SH-SY5Y (cell line): ENCODE data around the gene ACTG2.

Source experiments
- GATA2 ChIP-seq: IDR thresholded peaks from 2 replicates; pipeline ENCODE4 v1.6.1; 2011; ENCODE audit warnings: mild to moderate bottlenecking, low read depth, low read length
- GATA3 ChIP-seq: IDR thresholded peaks from 2 replicates; pipeline ENCODE4 v1.6.1; 2011; ENCODE audit warnings: low read depth, mild to moderate bottlenecking, low read length, moderate library complexity

GRCh38 chr2:73930386-73930785, 37.6 kb downstream of the ACTG2 start:
- TF ChIP-seq GATA2 = no peak
- no peak for TF ChIP-seq GATA3
